OCI-LY7 (cell line): ENCODE results near the gene PMIS2. TPM values are rescaled to one million over a fixed set of nuclear protein-coding genes. Genes with fewer than 3 reads are reported as not detected.

Experiments
- BruUV-seq: library from RNA; stranded (reverse); fragments of 400-500 nt; replicated peaks from 2 replicates; lab custom pipeline; 2021; lab: Mats Ljungman, UMichigan
- CTCF ChIA-PET: fragments of 300-600 bp; sonication (Branson Sonifier 250); formaldehyde crosslinking; loops from one replicate; lab custom pipeline; 2022; ENCODE audit warnings: antibody characterized with exemption; ENCODE audit not compliant: unreplicated experiment; lab: Charles Lee
- POLR2A ChIA-PET: fragments of 300-600 bp; sonication (Branson Sonifier 250); formaldehyde crosslinking; loops from one replicate; lab custom pipeline; 2022; ENCODE audit warnings: antibody characterized with exemption; lab: Charles Lee
- DNase-seq: peaks from one replicate; pipeline ENCODE4 v3.0.0-alpha.2; 2015; ENCODE audit warnings: low spot score
- H2AFZ ChIP-seq: fragments of 200-600 bp; sonication (generic), shearing (Covaris generic); 2 replicates; pipeline ENCODE4 v1.6.1; 2014; ENCODE audit warnings: mild to moderate bottlenecking, antibody characterized with exemption, low read length, moderate library complexity
- H3K27ac ChIP-seq: fragments of 200-600 bp; sonication (generic); 2 replicates; pipeline ENCODE4 v1.5.1; 2014; ENCODE audit warnings: mixed run types, low read depth, mild to moderate bottlenecking, moderate library complexity, low read length, inconsistent platforms; ENCODE audit not compliant: poor library complexity, severe bottlenecking
- H3K36me3 ChIP-seq: fragments of 200-600 bp; sonication (generic); 2 replicates; pipeline ENCODE4 v1.6.1; 2014; ENCODE audit warnings: mild to moderate bottlenecking, antibody characterized with exemption, low read length, moderate library complexity, mixed read lengths; ENCODE audit not compliant: insufficient read depth
- H3K4me1 ChIP-seq: fragments of 200-600 bp; sonication (generic); 2 replicates; pipeline ENCODE4 v1.5.1; 2014; ENCODE audit warnings: mild to moderate bottlenecking, low read length; ENCODE audit not compliant: insufficient read depth, poor library complexity, severe bottlenecking
- H3K4me2 ChIP-seq: fragments of 200-600 bp; sonication (generic); 2 replicates; pipeline ENCODE4 v1.6.1; 2014; ENCODE audit warnings: mild to moderate bottlenecking, low read length
- H3K4me3 ChIP-seq: fragments of 200-600 bp; sonication (generic); 2 replicates; pipeline ENCODE4 v1.5.1; 2014; ENCODE audit warnings: mild to moderate bottlenecking, low read depth, low read length; ENCODE audit not compliant: poor library complexity, severe bottlenecking
- H3K79me2 ChIP-seq: fragments of 200-600 bp; sonication (generic); 2 replicates; pipeline ENCODE4 v1.6.1; 2016; ENCODE audit warnings: low read depth, mild to moderate bottlenecking, low read length, moderate library complexity, mixed read lengths; ENCODE audit not compliant: insufficient read depth
- H3K9me2 ChIP-seq: fragments of 200-600 bp; sonication (generic); 2 replicates; pipeline ENCODE4 v1.6.1; 2016; ENCODE audit warnings: mild to moderate bottlenecking, low read length, mixed read lengths; ENCODE audit not compliant: insufficient read depth
- H3K9me3 ChIP-seq: fragments of 200-600 bp; sonication (generic); 2 replicates; pipeline ENCODE4 v1.6.1; 2014; ENCODE audit warnings: mild to moderate bottlenecking, mixed run types, low read length, mixed read lengths
- H4K20me1 ChIP-seq: fragments of 200-600 bp; sonication (generic); 2 replicates; pipeline ENCODE4 v1.6.1; 2014; ENCODE audit warnings: mild to moderate bottlenecking, antibody characterized with exemption, low read length, moderate library complexity, mixed read lengths; ENCODE audit not compliant: insufficient read depth
- EZH2phosphoT487 ChIP-seq: fragments of 200-600 bp; sonication (generic); IDR thresholded peaks from 2 replicates; pipeline ENCODE4 v1.6.1; 2018; ENCODE audit warnings: low read depth, borderline replicate concordance, mild to moderate bottlenecking, mixed run types, antibody characterized with exemption, low read length, moderate library complexity, mixed read lengths
- intact Hi-C: fragments of 100-400 bp; cut with micrococcal nuclease; formaldehyde crosslinking; loops from one replicate; pipeline ENCODE4 v1.10.0; 2022; ENCODE audit not compliant: unreplicated experiment
- total RNA-seq, 2 experiments: library from RNA; depleted of rRNA in 1 of 2; stranded (reverse); fragments of >200 nt in 1 of 2; shearing (Covaris generic) in 1 of 2; gene quantifications; 2 replicates each; pipeline ENCODE4 v1.2.3, GENCODE V29; 2014 to 2022
- TF ChIP-seq, protein P1 (sequence below): fragments of 200-600 bp; sonication (generic); conservative IDR thresholded peaks from 2 replicates; pipeline ENCODE4 v1.5.1; 2014; ENCODE audit warnings: mild to moderate bottlenecking, antibody characterized with exemption, low read length, moderate library complexity, mixed read lengths

The PMIS2 gene
- total RNA-seq, 2 experiments from 2014 or later, result not detected

DNA sequence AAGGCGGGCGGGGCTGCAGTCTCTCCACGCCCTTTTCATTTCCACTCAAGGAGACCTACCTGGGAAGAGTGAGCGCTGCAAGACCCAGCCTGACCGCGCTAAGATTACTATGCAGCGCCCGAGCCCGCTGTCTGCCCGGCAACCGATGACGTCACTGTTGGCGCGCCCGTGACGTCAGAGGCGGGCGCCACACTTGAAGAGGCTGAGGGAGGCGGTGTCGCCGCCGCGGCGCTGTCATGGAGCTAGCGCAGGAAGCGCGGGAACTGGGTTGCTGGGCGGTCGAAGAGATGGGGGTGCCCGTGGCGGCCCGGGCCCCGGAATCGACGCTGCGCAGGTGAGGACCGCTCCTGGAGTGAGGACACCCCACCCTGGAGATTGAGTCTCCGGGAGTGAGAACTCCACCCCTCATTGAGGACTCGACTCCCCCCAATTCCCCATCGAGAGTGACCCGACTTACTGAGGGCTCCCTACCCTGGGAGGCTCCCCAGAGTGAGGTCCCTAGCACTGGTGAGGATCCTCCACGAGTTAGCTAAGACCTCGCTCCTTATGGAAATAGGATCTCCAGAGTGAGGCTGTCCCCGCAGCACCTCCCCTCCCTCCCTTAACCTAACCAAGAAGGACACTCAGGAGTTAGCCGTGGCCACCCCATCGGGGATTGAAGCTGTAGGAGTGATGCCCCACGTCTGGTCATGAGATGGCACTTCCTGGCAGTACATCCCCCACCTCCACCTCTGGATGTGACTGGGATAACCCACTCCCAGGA is 26.8 kb downstream of the PMIS2 start, which contains the start of gene HAUS5:
HAUS5 (plus strand) TSS at position 177 of the 763 bp plus-strand sequence; CDS start at position 237, 60 bp downstream.
- Histone ChIP-seq H3K9me3 (peaks cover under 1% of the 10 kb centered on the region; the same call in 1 of the 2 replicates), H3K4me3 (peak within 1 kb of the TSS; percentile 82), H3K4me2 (peak within 1 kb of the TSS; percentile 88), H3K79me2 (peaks cover 8% of the 10 kb centered on the region), H2AFZ (peak within 1 kb of the TSS; percentile 84; the same call in 1 of the 2 replicates), H3K9me2 (no peaks in the 10 kb centered on the region), H3K27ac (peak within 1 kb of the TSS; percentile 27), H3K4me1 (peaks cover 31% of the 10 kb centered on the region), H3K36me3 (peaks cover 20% of the 10 kb centered on the region; the same call in 1 of the 2 replicates), H4K20me1 (no peaks in the 10 kb centered on the region)
- BruUV-seq, result no TSS peak
- CTCF ChIA-PET, result no interaction called here
- POLR2A ChIA-PET, result interaction anchor here (0.6 to 1.5 kb wide), 3 partner anchors 12 to 242 kb away, joined by 3 read pairs; no protein-coding TSS in a partner anchor
- intact Hi-C loops, result loop anchor here (1.0 to 2.0 kb wide), 3 partner anchors 16 to 67 kb away; partner anchors contain the start of genes COX6B1, RBM42 and TMEM147
- no peak for TF ChIP-seq EZH2phosphoT487
- peak; percentile 95 for DNase-seq

DNA sequence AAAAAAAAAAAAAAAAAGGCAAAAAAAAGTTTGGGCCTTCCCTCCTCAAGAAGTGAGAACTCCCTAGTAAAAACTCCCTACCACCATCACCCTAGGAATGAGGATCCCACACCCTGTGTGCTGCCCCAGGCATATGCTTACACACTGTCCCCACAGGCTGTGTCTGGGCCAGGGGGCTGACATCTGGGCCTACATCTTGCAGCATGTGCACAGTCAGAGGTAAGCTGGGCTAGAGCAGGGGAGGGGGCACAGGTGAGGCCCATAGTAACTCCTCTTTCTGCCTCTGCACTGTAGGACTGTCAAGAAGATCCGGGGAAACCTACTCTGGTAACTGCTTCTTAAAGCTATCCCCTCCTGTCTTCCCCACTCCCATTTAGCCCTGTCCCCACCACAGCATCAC is 27.6 kb downstream of the PMIS2 start:
- ChIA-PET CTCF (no interaction called here), POLR2A (interaction anchor here (0.6 to 1.5 kb wide), 4 partner anchors 11 to 241 kb away, joined by 3 to 4 read pairs (median 3); no protein-coding TSS in a partner anchor)
- Histone ChIP-seq H3K36me3 (peaks cover 24% of the 10 kb centered on the region; the same call in 1 of the 2 replicates), H2AFZ (no peak overlapping the region), H3K4me3 (peak overlapping the region; percentile 82), H3K79me2 (peaks cover 8% of the 10 kb centered on the region), H4K20me1 (no peaks in the 10 kb centered on the region), H3K9me3 (no peaks in the 10 kb centered on the region; the same call in 1 of the 2 replicates), H3K4me2 (peak overlapping the region; percentile 88), H3K4me1 (peaks cover 31% of the 10 kb centered on the region), H3K9me2 (no peaks in the 10 kb centered on the region), H3K27ac (no peak overlapping the region)
- no peak for DNase-seq
- no peak for TF ChIP-seq EZH2phosphoT487
- TF ChIP-seq, protein P1, sequence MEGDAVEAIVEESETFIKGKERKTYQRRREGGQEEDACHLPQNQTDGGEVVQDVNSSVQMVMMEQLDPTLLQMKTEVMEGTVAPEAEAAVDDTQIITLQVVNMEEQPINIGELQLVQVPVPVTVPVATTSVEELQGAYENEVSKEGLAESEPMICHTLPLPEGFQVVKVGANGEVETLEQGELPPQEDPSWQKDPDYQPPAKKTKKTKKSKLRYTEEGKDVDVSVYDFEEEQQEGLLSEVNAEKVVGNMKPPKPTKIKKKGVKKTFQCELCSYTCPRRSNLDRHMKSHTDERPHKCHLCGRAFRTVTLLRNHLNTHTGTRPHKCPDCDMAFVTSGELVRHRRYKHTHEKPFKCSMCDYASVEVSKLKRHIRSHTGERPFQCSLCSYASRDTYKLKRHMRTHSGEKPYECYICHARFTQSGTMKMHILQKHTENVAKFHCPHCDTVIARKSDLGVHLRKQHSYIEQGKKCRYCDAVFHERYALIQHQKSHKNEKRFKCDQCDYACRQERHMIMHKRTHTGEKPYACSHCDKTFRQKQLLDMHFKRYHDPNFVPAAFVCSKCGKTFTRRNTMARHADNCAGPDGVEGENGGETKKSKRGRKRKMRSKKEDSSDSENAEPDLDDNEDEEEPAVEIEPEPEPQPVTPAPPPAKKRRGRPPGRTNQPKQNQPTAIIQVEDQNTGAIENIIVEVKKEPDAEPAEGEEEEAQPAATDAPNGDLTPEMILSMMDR, result no peak
- intact Hi-C loops, result loop anchor here (2.0 kb wide), 1 partner anchor 15 kb away; the partner anchor contains the start of gene RBM42
- BruUV-seq, result TSS peak; percentile 82

DNA sequence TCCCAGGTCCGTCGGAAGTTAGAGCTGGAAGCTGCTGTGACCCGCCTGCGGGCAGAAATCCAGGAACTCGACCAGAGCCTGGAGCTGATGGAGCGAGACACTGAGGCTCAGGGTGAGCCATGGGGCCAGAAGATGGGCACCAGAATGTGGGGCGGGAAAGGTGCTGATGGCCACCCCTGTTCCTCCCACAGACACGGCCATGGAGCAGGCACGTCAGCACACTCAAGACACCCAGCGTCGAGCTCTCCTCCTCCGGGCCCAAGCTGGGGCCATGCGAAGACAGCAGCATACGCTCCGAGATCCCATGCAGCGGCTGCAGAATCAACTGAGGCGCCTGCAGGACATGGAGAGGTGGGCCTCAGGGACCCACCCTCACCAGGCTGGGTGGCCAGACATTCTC is 29.1 kb downstream of the PMIS2 start:
- ChIA-PET CTCF (no interaction called here), POLR2A (no interaction called here)
- H3K4me2 ChIP-seq, result no peak overlapping the region
- no peak overlapping the region for H3K4me3 ChIP-seq
- H3K9me2 ChIP-seq, result no peaks in the 10 kb centered on the region
- no peaks in the 10 kb centered on the region for H4K20me1 ChIP-seq
- peaks cover 23% of the 10 kb centered on the region for H3K4me1 ChIP-seq
- TF ChIP-seq, protein P1, result no peak
- TF ChIP-seq EZH2phosphoT487, result no peak
- no peak for DNase-seq
- no TSS peak for BruUV-seq
- H3K79me2 ChIP-seq, result peaks cover 8% of the 10 kb centered on the region
- H3K27ac ChIP-seq, result no peak overlapping the region
- intact Hi-C loops, result no loop called here
- no peak overlapping the region for H2AFZ ChIP-seq
- H3K9me3 ChIP-seq, result no peaks in the 10 kb centered on the region
- peaks cover 27% of the 10 kb centered on the region; the same call in 1 of the 2 replicates for H3K36me3 ChIP-seq
